ENCODE measurements around the gene CYP3A4. TPM values are rescaled to one million over a fixed set of nuclear protein-coding genes. Genes with fewer than 3 reads are reported as not detected.
"Not testable (repeated sequence)": the region's sequence is repeated elsewhere in the genome, so short reads cannot be mapped to it uniquely, and the experiment has no call there.

Gene CYP3A4
- total and polyA plus RNA-seq, 7 donors, result 0.25 to 3.6 (median 0.69) TPM; not detected in 4

- Histone ChIP-seq H3K36me3 (no peaks in the 10 kb centered on the region), H3K9me3 (peaks cover 0 to 10% (median 0%) of the 10 kb centered on the region in 4 donors), H3K4me3 (no peak overlapping the region), H3K27me3 (no peaks in the 10 kb centered on the region), H3K4me1 (no peaks in the 10 kb centered on the region), H3K27ac (no peak overlapping the region)
- WGBS, 2 donors, result 83 to 88% methylated on average over 2 of the region's 2 CpGs
- TF ChIP-seq POLR2AphosphoS5 (IDR thresholded peaks at IDR 0.05) (no peak), POLR2A (IDR thresholded peaks at IDR 0.05) (no peak), EP300 (IDR thresholded peaks at IDR 0.05) (no peak)
- TF ChIP-seq, protein P1, sequence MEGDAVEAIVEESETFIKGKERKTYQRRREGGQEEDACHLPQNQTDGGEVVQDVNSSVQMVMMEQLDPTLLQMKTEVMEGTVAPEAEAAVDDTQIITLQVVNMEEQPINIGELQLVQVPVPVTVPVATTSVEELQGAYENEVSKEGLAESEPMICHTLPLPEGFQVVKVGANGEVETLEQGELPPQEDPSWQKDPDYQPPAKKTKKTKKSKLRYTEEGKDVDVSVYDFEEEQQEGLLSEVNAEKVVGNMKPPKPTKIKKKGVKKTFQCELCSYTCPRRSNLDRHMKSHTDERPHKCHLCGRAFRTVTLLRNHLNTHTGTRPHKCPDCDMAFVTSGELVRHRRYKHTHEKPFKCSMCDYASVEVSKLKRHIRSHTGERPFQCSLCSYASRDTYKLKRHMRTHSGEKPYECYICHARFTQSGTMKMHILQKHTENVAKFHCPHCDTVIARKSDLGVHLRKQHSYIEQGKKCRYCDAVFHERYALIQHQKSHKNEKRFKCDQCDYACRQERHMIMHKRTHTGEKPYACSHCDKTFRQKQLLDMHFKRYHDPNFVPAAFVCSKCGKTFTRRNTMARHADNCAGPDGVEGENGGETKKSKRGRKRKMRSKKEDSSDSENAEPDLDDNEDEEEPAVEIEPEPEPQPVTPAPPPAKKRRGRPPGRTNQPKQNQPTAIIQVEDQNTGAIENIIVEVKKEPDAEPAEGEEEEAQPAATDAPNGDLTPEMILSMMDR (IDR thresholded peaks at IDR 0.05), result no peak
- intact Hi-C loops (cut with DNase I), result no loop called here
- no peak for DNase-seq
Measured at GRCh38 chr7:99805641-99806040, 21.7 kb upstream of the CYP3A4 start.

- H3K27me3 ChIP-seq, DNase-seq: not testable (repeated sequence)
- 83 to 85% methylated on average over 6 of the region's 6 CpGs for WGBS, 2 donors
Measured at GRCh38 chr7:99803118-99803517, 19.1 kb upstream of the CYP3A4 start.

GRCh38 chr7:99801407-99801806, 17.4 kb upstream of the CYP3A4 start:
- H3K27ac ChIP-seq; DNase-seq; H3K27me3 ChIP-seq; H3K4me3 ChIP-seq; intact Hi-C loops (cut with DNase I); H3K4me1 ChIP-seq; H3K36me3 ChIP-seq: not testable (repeated sequence)
- peaks cover 0 to 10% (median 0%) of the 10 kb centered on the region in 4 donors for H3K9me3 ChIP-seq
- WGBS, 2 donors, result 89 to 90% methylated on average over 2 of the region's 3 CpGs

More at GRCh38 chr7:99803118-99803517, 19.1 kb upstream of the CYP3A4 start:
- H3K27ac ChIP-seq; H3K36me3 ChIP-seq; H3K4me3 ChIP-seq; intact Hi-C loops (cut with DNase I); H3K4me1 ChIP-seq: not testable (repeated sequence)
- peaks cover 0 to 10% (median 0%) of the 10 kb centered on the region in 4 donors for H3K9me3 ChIP-seq

- TF ChIP-seq POLR2AphosphoS5 (IDR thresholded peaks at IDR 0.05) (no peak), EP300 (IDR thresholded peaks at IDR 0.05) (no peak), POLR2A (IDR thresholded peaks at IDR 0.05) (no peak)
- TF ChIP-seq, protein P1 (IDR thresholded peaks at IDR 0.05), result no peak
- H3K4me3 ChIP-seq, result no peak overlapping the region
- no peak for DNase-seq
- WGBS, 2 donors, result 86 to 90% methylated on average over 2 of the region's 2 CpGs
- no peak overlapping the region for H3K27ac ChIP-seq
- no peaks in the 10 kb centered on the region for H3K36me3 ChIP-seq
- no peaks in the 10 kb centered on the region for H3K4me1 ChIP-seq
- H3K9me3 ChIP-seq, result no peaks in the 10 kb centered on the region
- no peaks in the 10 kb centered on the region for H3K27me3 ChIP-seq
- intact Hi-C loops (cut with DNase I), result no loop called here
Measured at GRCh38 chr7:99798972-99799371, 15.0 kb upstream of the CYP3A4 start.

DNA sequence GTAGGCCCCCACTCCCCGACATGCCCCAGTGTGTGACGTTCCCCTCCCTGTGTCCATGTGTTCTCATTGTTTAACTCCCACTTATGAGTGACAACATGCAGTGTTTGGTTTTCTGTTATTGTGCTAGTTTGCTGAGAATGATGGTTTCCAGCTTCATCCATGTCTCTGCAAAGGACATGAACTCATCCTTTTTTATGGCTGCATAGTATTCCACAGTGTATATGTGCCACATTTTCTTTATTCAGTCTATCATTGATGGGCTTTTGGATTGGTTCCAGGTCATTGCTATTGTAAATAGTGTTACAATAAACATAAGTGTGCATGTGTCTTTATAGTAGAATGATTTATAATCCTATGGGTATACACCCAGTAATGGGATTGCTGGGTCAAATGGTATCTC, 11.9 kb upstream of the CYP3A4 start:
- H3K4me1 ChIP-seq; H3K4me3 ChIP-seq; H3K9me3 ChIP-seq; intact Hi-C loops (cut with DNase I); DNase-seq; H3K27me3 ChIP-seq; H3K27ac ChIP-seq; H3K36me3 ChIP-seq: not testable (repeated sequence)
- WGBS, 2 donors, result 49 to 88% methylated on average over 2 of the region's 2 CpGs

GRCh38 chr7:99794585-99795502, 10.9 kb upstream of the CYP3A4 start:
- 42 to 77% methylated on average over 12 of the region's 12 CpGs for WGBS, 2 donors
- no peak overlapping the region for H3K27ac ChIP-seq

More at GRCh38 chr7:99794585-99795502, 10.9 kb upstream of the CYP3A4 start:
- TF ChIP-seq POLR2AphosphoS5 (IDR thresholded peaks at IDR 0.05), result no peak
- no peak for TF ChIP-seq POLR2A (IDR thresholded peaks at IDR 0.05)
- TF ChIP-seq, protein P1 (IDR thresholded peaks at IDR 0.05), result no peak
- no peak for TF ChIP-seq EP300 (IDR thresholded peaks at IDR 0.05)
- DNase-seq, result no peak
- no peaks in the 10 kb centered on the region for H3K36me3 ChIP-seq
- H3K27me3 ChIP-seq, result no peaks in the 10 kb centered on the region
- no peaks in the 10 kb centered on the region for H3K9me3 ChIP-seq
- H3K4me1 ChIP-seq, result no peaks in the 10 kb centered on the region
- no peak overlapping the region for H3K4me3 ChIP-seq
- intact Hi-C loops (cut with DNase I), result no loop called here
